Upper lobe of right lung (tissue), 1 donor: Measurements from ENCODE around the gene FNIP1. TPM values are rescaled to one million over a fixed set of nuclear protein-coding genes. Genes with fewer than 3 reads are reported as not detected.
"Not testable (repeated sequence)": the region's sequence is repeated elsewhere in the genome, so short reads cannot be mapped to it uniquely, and the experiment has no call there.

Experiments
- ATAC-seq: fragments of 200-7000 bp; cut with Tn5 transposase; one replicate; pipeline ENCODE4 v1.9.1; 2020; ENCODE audit warnings: mild to moderate bottlenecking, moderate library complexity
- DNase-seq: peaks from one replicate; pipeline ENCODE4 v3.0.0-alpha.2; 2020
- H3K27ac ChIP-seq: fragments of 200-600 bp; one replicate; pipeline ENCODE4 v1.8.0; 2022
- H3K27me3 ChIP-seq: fragments of 200-600 bp; one replicate; pipeline ENCODE4 v1.8.0; 2022; ENCODE audit warnings: mild to moderate bottlenecking
- H3K36me3 ChIP-seq: fragments of 200-600 bp; one replicate; pipeline ENCODE4 v1.8.0; 2022
- H3K4me1 ChIP-seq: fragments of 200-600 bp; one replicate; pipeline ENCODE4 v1.8.0; 2022
- H3K4me3 ChIP-seq: fragments of 200-600 bp; one replicate; pipeline ENCODE4 v1.8.0; 2022; ENCODE audit warnings: mild to moderate bottlenecking
- H3K9me3 ChIP-seq: fragments of 200-600 bp; one replicate; pipeline ENCODE4 v1.8.0; 2022
- intact Hi-C: fragments of 100-400 bp; cut with DNase I; formaldehyde crosslinking; loops from one replicate; pipeline ENCODE4 v1.11.0; 2022
- total RNA-seq: library from RNA; stranded (reverse); fragmentation: NEBNext Ultra II Directional; extraction: Animal tissue kit (Norgen Biotek cat#: 25700); gene quantifications from one replicate; pipeline ENCODE4 v1.2.1, GENCODE V29; 2021
- TF ChIP-seq, protein P1 (sequence below): fragments of 200-600 bp; IDR thresholded peaks from one replicate; pipeline ENCODE4 v1.8.0; 2022; ENCODE audit warnings: antibody characterized with exemption
- donor health status: DM: no; HTN: yes; CAD: no; lungs with severe emphysema.

Gene FNIP1
- total RNA-seq, 1 donor from 2014 or later: 42.7 TPM

DNA sequence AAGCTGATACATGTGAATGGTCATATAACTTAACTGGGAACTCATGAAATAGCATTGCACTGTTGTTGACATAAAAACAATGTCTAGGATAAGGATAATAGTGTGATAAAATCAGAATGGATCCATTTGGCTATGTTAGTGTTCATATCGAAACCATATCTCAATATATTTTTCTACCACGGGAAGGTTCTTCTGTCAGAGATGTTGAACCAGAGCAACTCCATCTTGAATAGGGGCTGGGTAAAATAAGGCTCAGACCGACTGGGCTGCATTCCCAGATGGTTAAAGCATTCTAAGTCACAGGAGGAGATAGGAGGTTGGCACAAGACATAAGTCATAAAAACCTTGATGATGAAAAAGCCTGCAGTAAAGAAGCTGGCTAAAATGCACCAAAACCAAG, 56.3 kb downstream of the FNIP1 start:
- Histone ChIP-seq H3K27me3 (no peaks in the 10 kb centered on the region), H3K36me3 (peaks cover 35% of the 10 kb centered on the region), H3K4me3 (no peak overlapping the region), H3K4me1 (no peaks in the 10 kb centered on the region), H3K9me3 (no peaks in the 10 kb centered on the region), H3K27ac (no peak overlapping the region)
- no peak for ATAC-seq
- TF ChIP-seq, protein P1, sequence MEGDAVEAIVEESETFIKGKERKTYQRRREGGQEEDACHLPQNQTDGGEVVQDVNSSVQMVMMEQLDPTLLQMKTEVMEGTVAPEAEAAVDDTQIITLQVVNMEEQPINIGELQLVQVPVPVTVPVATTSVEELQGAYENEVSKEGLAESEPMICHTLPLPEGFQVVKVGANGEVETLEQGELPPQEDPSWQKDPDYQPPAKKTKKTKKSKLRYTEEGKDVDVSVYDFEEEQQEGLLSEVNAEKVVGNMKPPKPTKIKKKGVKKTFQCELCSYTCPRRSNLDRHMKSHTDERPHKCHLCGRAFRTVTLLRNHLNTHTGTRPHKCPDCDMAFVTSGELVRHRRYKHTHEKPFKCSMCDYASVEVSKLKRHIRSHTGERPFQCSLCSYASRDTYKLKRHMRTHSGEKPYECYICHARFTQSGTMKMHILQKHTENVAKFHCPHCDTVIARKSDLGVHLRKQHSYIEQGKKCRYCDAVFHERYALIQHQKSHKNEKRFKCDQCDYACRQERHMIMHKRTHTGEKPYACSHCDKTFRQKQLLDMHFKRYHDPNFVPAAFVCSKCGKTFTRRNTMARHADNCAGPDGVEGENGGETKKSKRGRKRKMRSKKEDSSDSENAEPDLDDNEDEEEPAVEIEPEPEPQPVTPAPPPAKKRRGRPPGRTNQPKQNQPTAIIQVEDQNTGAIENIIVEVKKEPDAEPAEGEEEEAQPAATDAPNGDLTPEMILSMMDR: no peak
- no peak for DNase-seq
- intact Hi-C loops: no loop called here

DNA sequence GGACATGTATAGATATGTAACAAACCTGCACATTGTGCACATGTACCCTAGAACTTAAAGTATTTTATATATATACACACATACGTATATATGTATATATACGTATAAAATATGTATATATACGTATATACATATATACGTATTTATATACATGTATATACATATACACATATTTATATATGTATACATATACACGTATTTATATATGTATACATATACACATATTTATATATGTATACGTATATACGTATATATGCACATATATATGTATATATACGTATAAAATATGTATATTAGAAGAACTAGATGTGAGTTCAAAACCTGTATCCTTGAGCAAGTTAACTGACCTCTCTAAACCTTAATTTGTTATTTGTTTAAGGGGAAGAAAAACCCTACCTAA, 61.4 kb downstream of the FNIP1 start:
- DNase-seq (no peak), ATAC-seq (no peak)
- Histone ChIP-seq H3K36me3 (peaks cover 7% of the 10 kb centered on the region), H3K27me3 (no peaks in the 10 kb centered on the region), H3K4me3 (no peak overlapping the region), H3K9me3 (no peaks in the 10 kb centered on the region), H3K4me1 (no peaks in the 10 kb centered on the region), H3K27ac (no peak overlapping the region)
- intact Hi-C loops: no loop called here
- TF ChIP-seq, protein P1: no peak

GRCh38 chr5:131734939-131735338, 61.9 kb downstream of the FNIP1 start:
- H3K27ac ChIP-seq, H3K9me3 ChIP-seq, ATAC-seq, DNase-seq, H3K27me3 ChIP-seq, H3K4me3 ChIP-seq, H3K4me1 ChIP-seq, intact Hi-C loops, H3K36me3 ChIP-seq: not testable (repeated sequence)

- H3K27me3 ChIP-seq, H3K9me3 ChIP-seq, H3K4me3 ChIP-seq, H3K27ac ChIP-seq, intact Hi-C loops, DNase-seq, ATAC-seq, H3K4me1 ChIP-seq: not testable (repeated sequence)
- peaks cover 20% of the 10 kb centered on the region for H3K36me3 ChIP-seq
Measured at GRCh38 chr5:131729292-131729691, 67.5 kb downstream of the FNIP1 start.

GRCh38 chr5:131724089-131724488, 72.7 kb downstream of the FNIP1 start:
- H3K9me3 ChIP-seq, ATAC-seq, H3K4me3 ChIP-seq, intact Hi-C loops, DNase-seq, H3K4me1 ChIP-seq, H3K27ac ChIP-seq, H3K27me3 ChIP-seq: not testable (repeated sequence)
- H3K36me3 ChIP-seq: peaks cover 11% of the 10 kb centered on the region

- TF ChIP-seq, protein P1: no peak
- Histone ChIP-seq H3K27me3 (no peaks in the 10 kb centered on the region), H3K4me1 (no peaks in the 10 kb centered on the region), H3K4me3 (no peak overlapping the region), H3K27ac (no peak overlapping the region), H3K36me3 (peaks cover 19% of the 10 kb centered on the region), H3K9me3 (peaks cover 7% of the 10 kb centered on the region)
- intact Hi-C loops: no loop called here
- ATAC-seq (no peak), DNase-seq (no peak)
Measured at GRCh38 chr5:131720714-131721113, 76.1 kb downstream of the FNIP1 start.

- ATAC-seq (no peak), DNase-seq (no peak)
- peaks cover 7% of the 10 kb centered on the region for H3K9me3 ChIP-seq
- TF ChIP-seq, protein P1: no peak
- intact Hi-C loops: no loop called here
- H3K27ac ChIP-seq: no peak overlapping the region
- no peaks in the 10 kb centered on the region for H3K4me1 ChIP-seq
- H3K27me3 ChIP-seq: no peaks in the 10 kb centered on the region
- peaks cover 27% of the 10 kb centered on the region for H3K36me3 ChIP-seq
- no peak overlapping the region for H3K4me3 ChIP-seq
Measured at GRCh38 chr5:131719564-131719963, 77.3 kb downstream of the FNIP1 start.
